ENCODE results near the gene SIGLEC11.

The SIGLEC11 gene

GRCh38 chr19:49988433-49988832, 27.5 kb upstream of the SIGLEC11 start:
- TF ChIP-seq CTCF (IDR thresholded peaks at IDR 0.05; ENCODE audit: borderline replicate concordance, insufficient read depth, low read depth, low read length), result no peak
- no peak overlapping the region for H3K4me3 ChIP-seq (ENCODE audit: low read depth, low read length)

GRCh38 chr19:49988007-49988406, 27.0 kb upstream of the SIGLEC11 start:
- no peak for TF ChIP-seq CTCF (IDR thresholded peaks at IDR 0.05; ENCODE audit: borderline replicate concordance, insufficient read depth, low read depth, low read length)
- H3K4me3 ChIP-seq (ENCODE audit: low read depth, low read length), result no peak overlapping the region

GRCh38 chr19:49987159-49987698, 26.3 kb upstream of the SIGLEC11 start:
- no peak for TF ChIP-seq CTCF (IDR thresholded peaks at IDR 0.05; ENCODE audit: borderline replicate concordance, insufficient read depth, low read depth, low read length)
- no peak overlapping the region for H3K4me3 ChIP-seq (ENCODE audit: low read depth, low read length)

GRCh38 chr19:49986354-49986753, 25.4 kb upstream of the SIGLEC11 start:
- no peak for TF ChIP-seq CTCF (IDR thresholded peaks at IDR 0.05; ENCODE audit: borderline replicate concordance, insufficient read depth, low read depth, low read length)
- no peak overlapping the region for H3K4me3 ChIP-seq (ENCODE audit: low read depth, low read length)

- no peak for TF ChIP-seq CTCF (IDR thresholded peaks at IDR 0.05; ENCODE audit: borderline replicate concordance, insufficient read depth, low read depth, low read length)
These were observed 24.9 kb upstream of the SIGLEC11 start for GRCh38 chr19:49985871-49986270.

GRCh38 chr19:49984491-49984890, 23.5 kb upstream of the SIGLEC11 start:
- no peak for TF ChIP-seq CTCF (IDR thresholded peaks at IDR 0.05; ENCODE audit: borderline replicate concordance, insufficient read depth, low read depth, low read length)
- no peak overlapping the region for H3K4me3 ChIP-seq (ENCODE audit: low read depth, low read length)

More at GRCh38 chr19:49985871-49986270, 24.9 kb upstream of the SIGLEC11 start:
- no peak overlapping the region for H3K4me3 ChIP-seq (ENCODE audit: low read depth, low read length)

- peak; percentile 87 for TF ChIP-seq CTCF (IDR thresholded peaks at IDR 0.05; ENCODE audit: borderline replicate concordance, insufficient read depth, low read depth, low read length)
- no peak overlapping the region for H3K4me3 ChIP-seq (ENCODE audit: low read depth, low read length)
These were observed 22.8 kb upstream of the SIGLEC11 start for GRCh38 chr19:49983645-49984229.

All from GM12875 (cell line).